Subcutaneous adipose tissue (tissue), 4 donors: ENCODE measurements around the gene DISC1. TPM values are rescaled to one million over a fixed set of nuclear protein-coding genes. Genes with fewer than 3 reads are reported as not detected.

Experiments
- total RNA-seq, 4 donors: library from RNA; depleted of rRNA; stranded (reverse); fragments of >200 nt; gene quantifications; one replicate each; pipeline ENCODE4 v1.1.0, GENCODE V29; 2016
- TF ChIP-seq, protein P1 (sequence below): fragments of 450-650 bp; IDR thresholded peaks from one replicate; pipeline ENCODE4 v1.5.1; 2016; ENCODE audit warnings: low read depth, mild to moderate bottlenecking, control low read depth, antibody characterized with exemption, moderate library complexity

The DISC1 gene
- total RNA-seq, 4 donors from 2014 or later = 9.8 to 21.6 (median 19.7) TPM

GRCh38 chr1:231590453-231591198 lies 36.0 kb upstream of the DISC1 start:
- TF ChIP-seq, protein P1, sequence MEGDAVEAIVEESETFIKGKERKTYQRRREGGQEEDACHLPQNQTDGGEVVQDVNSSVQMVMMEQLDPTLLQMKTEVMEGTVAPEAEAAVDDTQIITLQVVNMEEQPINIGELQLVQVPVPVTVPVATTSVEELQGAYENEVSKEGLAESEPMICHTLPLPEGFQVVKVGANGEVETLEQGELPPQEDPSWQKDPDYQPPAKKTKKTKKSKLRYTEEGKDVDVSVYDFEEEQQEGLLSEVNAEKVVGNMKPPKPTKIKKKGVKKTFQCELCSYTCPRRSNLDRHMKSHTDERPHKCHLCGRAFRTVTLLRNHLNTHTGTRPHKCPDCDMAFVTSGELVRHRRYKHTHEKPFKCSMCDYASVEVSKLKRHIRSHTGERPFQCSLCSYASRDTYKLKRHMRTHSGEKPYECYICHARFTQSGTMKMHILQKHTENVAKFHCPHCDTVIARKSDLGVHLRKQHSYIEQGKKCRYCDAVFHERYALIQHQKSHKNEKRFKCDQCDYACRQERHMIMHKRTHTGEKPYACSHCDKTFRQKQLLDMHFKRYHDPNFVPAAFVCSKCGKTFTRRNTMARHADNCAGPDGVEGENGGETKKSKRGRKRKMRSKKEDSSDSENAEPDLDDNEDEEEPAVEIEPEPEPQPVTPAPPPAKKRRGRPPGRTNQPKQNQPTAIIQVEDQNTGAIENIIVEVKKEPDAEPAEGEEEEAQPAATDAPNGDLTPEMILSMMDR = no peak

DNA sequence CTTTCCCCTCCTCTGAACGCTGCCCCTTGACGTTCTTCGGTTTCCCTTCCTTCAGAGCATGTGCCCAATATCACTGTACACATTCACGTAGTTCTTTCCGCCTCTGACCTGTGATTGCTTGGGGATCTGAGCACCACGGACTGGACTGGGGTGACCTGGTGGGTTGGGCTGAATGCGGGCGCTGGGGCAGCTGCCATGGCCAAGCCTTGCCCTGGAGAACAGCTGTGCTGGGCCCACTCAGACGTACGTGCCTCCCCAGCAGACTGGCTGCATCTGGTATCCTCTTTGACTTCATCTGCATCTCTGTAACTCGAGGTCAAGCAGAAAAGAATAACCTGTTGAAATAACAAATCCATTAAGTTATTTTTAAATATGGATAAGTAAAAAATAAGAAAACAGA lies 35.1 kb upstream of the DISC1 start:
- TF ChIP-seq, protein P1 = no peak

DNA sequence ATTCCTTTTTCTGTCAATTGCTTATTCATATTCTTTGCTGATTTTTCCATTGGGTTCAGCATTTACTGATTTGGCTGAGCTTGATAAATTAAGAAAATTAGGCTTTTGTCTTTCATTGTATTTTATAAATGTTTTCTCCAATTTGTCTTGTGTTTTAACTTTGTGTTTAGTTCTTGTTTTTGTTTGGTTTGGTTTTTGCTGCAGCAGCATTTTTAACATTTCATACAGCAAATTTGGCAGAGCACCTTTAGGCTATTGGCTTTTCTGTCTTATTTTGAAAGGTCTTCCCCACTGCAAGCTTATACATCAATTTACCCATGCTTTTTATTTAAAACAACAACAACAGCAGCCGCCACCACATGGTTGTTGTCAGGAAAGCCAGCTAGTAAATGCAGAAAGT lies 33.8 kb upstream of the DISC1 start:
- TF ChIP-seq, protein P1 = no peak

- TF ChIP-seq, protein P1 = no peak
These were observed 32.5 kb upstream of the DISC1 start for GRCh38 chr1:231594123-231594522.

GRCh38 chr1:231594749-231595148 lies 31.8 kb upstream of the DISC1 start:
- TF ChIP-seq, protein P1 = no peak

GRCh38 chr1:231596337-231596791 lies 30.2 kb upstream of the DISC1 start:
- TF ChIP-seq, protein P1 = no peak

DNA sequence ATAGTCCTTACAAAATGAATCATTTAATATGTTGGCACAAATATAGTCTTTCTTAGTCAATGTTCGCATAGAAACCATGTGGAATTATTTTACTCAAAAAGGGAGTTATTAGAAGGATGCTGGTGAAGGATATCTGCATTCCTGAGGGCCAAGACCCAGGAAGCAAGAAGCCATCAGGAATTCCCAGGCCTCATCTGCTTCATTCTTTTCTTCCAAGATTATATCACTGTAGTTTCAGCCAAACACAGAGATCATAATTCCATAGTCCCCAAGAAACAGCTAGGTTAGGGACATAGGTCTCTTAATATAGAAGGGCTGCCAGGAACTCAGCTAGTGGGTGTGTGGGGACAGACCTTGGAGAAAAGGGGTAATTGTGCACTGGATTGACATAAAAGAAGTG lies 28.6 kb upstream of the DISC1 start:
- TF ChIP-seq, protein P1 = no peak
